DOHH2 (cell line): Measurements from ENCODE around the gene TLE2.
"Not testable (repeated sequence)": the region's sequence is repeated elsewhere in the genome, so short reads cannot be mapped to it uniquely, and the experiment has no call there.

Experiments
- CTCF ChIP-seq: fragments of 200-600 bp; sonication (generic); IDR thresholded peaks from one replicate; pipeline ENCODE4 v1.5.1; 2014; ENCODE audit warnings: antibody characterized with exemption, mild to moderate bottlenecking, low read depth, low read length; ENCODE audit not compliant: poor library complexity, severe bottlenecking
- EZH2phosphoT487 ChIP-seq: fragments of 200-600 bp; sonication (generic); IDR thresholded peaks from 2 replicates; pipeline ENCODE4 v1.6.1; 2017; ENCODE audit warnings: borderline replicate concordance, mild to moderate bottlenecking, antibody characterized with exemption, low read length, moderate library complexity, mixed read lengths

GRCh38 chr19:2992333-2992732, 36.7 kb downstream of the TLE2 start:
- TF ChIP-seq CTCF, EZH2phosphoT487: not testable (repeated sequence)
